Measurements from ENCODE around the gene PDCD4. TPM values are rescaled to one million over a fixed set of nuclear protein-coding genes. Genes with fewer than 3 reads are reported as not detected.

The PDCD4 gene
- total and polyA plus RNA-seq, 2 donors (not counting 3 experiments of a cell fraction or from before 2014, with no cell fraction given) = 14.4 to 47.9 TPM

DNA sequence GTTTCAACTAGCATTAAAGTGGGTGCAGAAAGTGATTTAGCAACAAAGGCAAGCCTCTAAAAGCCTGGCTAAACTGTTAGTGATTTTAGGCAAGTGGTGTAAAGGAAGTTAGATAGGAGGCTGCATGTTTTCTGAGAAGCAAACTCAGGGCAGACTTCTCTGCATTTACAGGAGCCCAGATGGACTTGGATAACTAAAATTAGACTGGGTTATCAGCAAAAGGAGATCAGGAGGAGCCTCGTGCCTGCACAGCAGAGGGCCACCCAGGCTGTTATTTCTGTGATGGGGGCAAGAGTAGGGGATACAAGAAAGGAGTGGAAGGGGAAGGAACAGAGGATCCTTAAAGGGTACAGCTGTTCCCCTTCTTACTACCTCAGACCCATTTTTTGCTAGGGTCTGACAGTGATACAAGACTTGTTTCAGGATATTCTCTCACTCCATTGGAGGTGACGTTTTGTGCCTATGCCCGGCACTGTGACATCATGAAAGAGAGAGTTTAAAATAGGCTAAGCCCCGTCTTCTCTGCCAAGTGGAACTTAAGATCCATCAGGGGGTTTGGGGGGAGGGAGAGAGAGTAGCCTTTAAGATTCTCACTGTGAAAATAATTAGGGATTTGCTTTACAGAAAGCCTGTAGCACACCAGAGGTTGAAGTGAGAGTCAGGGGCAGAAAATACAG, 49.6 kb upstream of the PDCD4 start:
- Histone ChIP-seq H3K36me3 (ENCODE audit: control insufficient read depth in 2 of 2, extremely low read depth in 1 of 2, insufficient read depth in 2 of 2, low read length in 2 of 2) (no peaks in the 10 kb centered on the region), H3K4me3 (replicated peaks in 1 of 3; ENCODE audit: insufficient read depth in 1 of 3, low read depth in 1 of 3, low read length in 3 of 3) (no peak overlapping the region), H2AFZ (ENCODE audit: low read depth, low read length) (no peak overlapping the region), H3K9me3 (replicated peaks; ENCODE audit: control insufficient read depth, insufficient read depth, low read length) (no peaks in the 10 kb centered on the region), H3K9ac (replicated peaks; ENCODE audit: extremely low read depth, insufficient read depth, low read length) (no peak overlapping the region), H4K20me1 (replicated peaks; ENCODE audit: control insufficient read depth, extremely low read depth, insufficient read depth, low read length) (no peaks in the 10 kb centered on the region), H3K27ac (ENCODE audit: insufficient read depth, low read depth, low read length) (no peak overlapping the region), H3K79me2 (ENCODE audit: control insufficient read depth, insufficient read depth, low read length) (no peaks in the 10 kb centered on the region), H3K27me3 (ENCODE audit: control insufficient read depth in 2 of 2, insufficient read depth in 2 of 2, low read length in 2 of 2) (peaks cover 3 to 4% of the 10 kb centered on the region in 2 experiments), H3K4me1 (ENCODE audit: control insufficient read depth, extremely low read depth, insufficient read depth, low read length) (no peaks in the 10 kb centered on the region), H3K9me1 (replicated peaks; ENCODE audit: control insufficient read depth, extremely low read depth, insufficient read depth, low read length) (no peaks in the 10 kb centered on the region), H3K4me2 (ENCODE audit: insufficient read depth, low read length) (no peak overlapping the region)
- intact Hi-C loops (cut with micrococcal nuclease) (no loop called here), dilution Hi-C loops (cut with MboI; ENCODE audit: extremely low pct_ligation_motif_present, low sequenced_read_pairs) (no loop called here)
- DNase-seq (ENCODE audit: low read depth, low spot score) = no peak
- no peak for FAIRE-seq
- no peak for TF ChIP-seq POLR2A (IDR thresholded peaks at IDR 0.05; ENCODE audit: low read depth, low read length)
- TF ChIP-seq, protein P1, sequence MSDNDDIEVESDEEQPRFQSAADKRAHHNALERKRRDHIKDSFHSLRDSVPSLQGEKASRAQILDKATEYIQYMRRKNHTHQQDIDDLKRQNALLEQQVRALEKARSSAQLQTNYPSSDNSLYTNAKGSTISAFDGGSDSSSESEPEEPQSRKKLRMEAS (IDR thresholded peaks at IDR 0.05; ENCODE audit: insufficient read depth, insufficient read length) = no peak
- TF ChIP-seq EZH2 (IDR thresholded peaks at IDR 0.05; ENCODE audit: borderline replicate concordance, low read depth, low read length, severe bottlenecking) = no peak
- TF ChIP-seq, protein P2, sequence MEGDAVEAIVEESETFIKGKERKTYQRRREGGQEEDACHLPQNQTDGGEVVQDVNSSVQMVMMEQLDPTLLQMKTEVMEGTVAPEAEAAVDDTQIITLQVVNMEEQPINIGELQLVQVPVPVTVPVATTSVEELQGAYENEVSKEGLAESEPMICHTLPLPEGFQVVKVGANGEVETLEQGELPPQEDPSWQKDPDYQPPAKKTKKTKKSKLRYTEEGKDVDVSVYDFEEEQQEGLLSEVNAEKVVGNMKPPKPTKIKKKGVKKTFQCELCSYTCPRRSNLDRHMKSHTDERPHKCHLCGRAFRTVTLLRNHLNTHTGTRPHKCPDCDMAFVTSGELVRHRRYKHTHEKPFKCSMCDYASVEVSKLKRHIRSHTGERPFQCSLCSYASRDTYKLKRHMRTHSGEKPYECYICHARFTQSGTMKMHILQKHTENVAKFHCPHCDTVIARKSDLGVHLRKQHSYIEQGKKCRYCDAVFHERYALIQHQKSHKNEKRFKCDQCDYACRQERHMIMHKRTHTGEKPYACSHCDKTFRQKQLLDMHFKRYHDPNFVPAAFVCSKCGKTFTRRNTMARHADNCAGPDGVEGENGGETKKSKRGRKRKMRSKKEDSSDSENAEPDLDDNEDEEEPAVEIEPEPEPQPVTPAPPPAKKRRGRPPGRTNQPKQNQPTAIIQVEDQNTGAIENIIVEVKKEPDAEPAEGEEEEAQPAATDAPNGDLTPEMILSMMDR (IDR thresholded peaks at IDR 0.05; ENCODE audit: extremely low read depth in 1 of 2, insufficient read depth in 1 of 2, low read depth in 1 of 2, low read length in 2 of 2) = no peak
- TF ChIP-seq MYC (IDR thresholded peaks at IDR 0.05; ENCODE audit: low read depth, low read length) = no peak
- TF ChIP-seq FOS (IDR thresholded peaks at IDR 0.05; ENCODE audit: borderline replicate concordance, insufficient read depth, low read length) = no peak
- TF ChIP-seq JUN (IDR thresholded peaks at IDR 0.05; ENCODE audit: borderline replicate concordance, insufficient read depth, insufficient read length, low read depth) = no peak
- no peak for TF ChIP-seq POLR2AphosphoS5 (IDR thresholded peaks at IDR 0.05; ENCODE audit: insufficient read depth, low read depth, low read length)
- TF ChIP-seq GATA2 (IDR thresholded peaks at IDR 0.05; ENCODE audit: insufficient read depth, insufficient read length, low read depth, low read length) = no peak
- ChIA-PET CTCF (interaction anchor here (1.6 kb wide), 1 partner anchor 76 kb away, joined by 5 read pairs; no protein-coding TSS in a partner anchor), POLR2A (no interaction called here)
- no TSS peak for BruUV-seq (replicated peaks)

Measured in endothelial cell of umbilical vein (primary cell).